GM12873 (cell line): Measurements from ENCODE around the gene PAK4.

Source experiments
- CTCF ChIP-seq: IDR thresholded peaks from 2 replicates; pipeline ENCODE4 v1.5.1; 2012; ENCODE audit warnings: low read depth, mild to moderate bottlenecking, moderate library complexity, low read length, control low read depth; ENCODE audit not compliant: insufficient read depth; ENCODE audit errors: missing control alignments

PAK4 gene

DNA sequence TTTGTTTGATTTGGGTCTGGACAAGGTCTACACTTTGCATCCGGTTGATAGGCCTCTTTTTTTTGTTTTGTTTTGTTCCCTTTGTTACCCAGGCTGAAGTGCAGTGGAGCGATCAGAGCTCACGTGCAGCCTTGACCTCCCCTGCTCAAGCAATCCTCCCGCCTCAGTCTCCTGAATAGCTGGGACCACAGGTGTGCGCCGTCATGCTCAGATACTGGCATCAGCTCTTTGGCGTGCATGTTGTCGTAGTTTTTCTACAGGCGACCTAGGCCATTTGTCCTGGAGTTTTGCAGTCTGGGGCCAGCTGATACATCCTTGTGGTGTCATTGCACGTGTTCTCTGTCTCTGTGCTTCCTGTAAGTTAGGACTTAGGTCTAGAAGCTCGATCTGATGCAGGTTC, 16.3 kb downstream of the PAK4 start:
- no peak for TF ChIP-seq CTCF

GRCh38 chr19:39142630-39143029, 17.0 kb downstream of the PAK4 start:
- TF ChIP-seq CTCF, result no peak

DNA sequence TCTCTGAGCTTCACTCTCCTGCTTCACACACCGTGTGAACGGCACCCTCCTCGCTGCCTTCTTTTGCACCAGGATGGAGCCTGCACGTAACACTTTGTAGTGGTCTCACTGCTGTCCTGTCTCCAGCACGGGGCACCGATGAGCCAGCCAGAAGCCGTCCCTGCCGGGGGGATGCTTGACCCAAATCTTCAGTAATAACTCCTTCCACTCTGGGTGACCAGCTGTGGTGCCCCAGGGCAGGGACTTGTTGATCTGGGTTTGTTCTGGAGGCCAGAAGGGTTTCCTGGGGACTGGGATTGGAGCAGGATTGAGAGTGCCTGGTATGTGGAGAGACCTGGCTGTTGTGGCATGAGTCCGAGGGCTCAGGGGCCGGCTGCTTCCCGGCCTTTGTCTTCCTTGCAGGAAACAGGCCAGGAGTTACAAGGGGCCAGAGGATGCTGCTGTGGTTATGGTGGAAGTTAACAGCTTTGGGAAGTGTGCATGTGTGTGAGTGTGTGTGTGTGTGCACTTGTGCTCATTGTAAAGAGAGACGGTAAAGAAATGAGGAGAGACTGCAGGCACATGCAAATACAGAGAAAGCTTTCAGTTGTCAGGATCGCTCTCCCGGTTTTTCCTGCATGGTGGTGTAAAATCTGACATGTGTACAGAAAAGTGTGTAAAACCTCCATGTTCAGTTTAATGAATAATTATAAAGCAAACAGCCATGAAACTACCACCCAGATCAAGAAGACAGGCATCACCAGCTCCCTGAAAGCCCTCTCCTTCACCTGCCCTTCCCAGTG, 18.9 kb downstream of the PAK4 start:
- TF ChIP-seq CTCF, result no peak

- TF ChIP-seq CTCF, result no peak
These were observed 19.8 kb downstream of the PAK4 start for GRCh38 chr19:39145180-39145953.

- TF ChIP-seq CTCF, result no peak
These were observed 20.5 kb downstream of the PAK4 start for GRCh38 chr19:39146091-39146490.

DNA sequence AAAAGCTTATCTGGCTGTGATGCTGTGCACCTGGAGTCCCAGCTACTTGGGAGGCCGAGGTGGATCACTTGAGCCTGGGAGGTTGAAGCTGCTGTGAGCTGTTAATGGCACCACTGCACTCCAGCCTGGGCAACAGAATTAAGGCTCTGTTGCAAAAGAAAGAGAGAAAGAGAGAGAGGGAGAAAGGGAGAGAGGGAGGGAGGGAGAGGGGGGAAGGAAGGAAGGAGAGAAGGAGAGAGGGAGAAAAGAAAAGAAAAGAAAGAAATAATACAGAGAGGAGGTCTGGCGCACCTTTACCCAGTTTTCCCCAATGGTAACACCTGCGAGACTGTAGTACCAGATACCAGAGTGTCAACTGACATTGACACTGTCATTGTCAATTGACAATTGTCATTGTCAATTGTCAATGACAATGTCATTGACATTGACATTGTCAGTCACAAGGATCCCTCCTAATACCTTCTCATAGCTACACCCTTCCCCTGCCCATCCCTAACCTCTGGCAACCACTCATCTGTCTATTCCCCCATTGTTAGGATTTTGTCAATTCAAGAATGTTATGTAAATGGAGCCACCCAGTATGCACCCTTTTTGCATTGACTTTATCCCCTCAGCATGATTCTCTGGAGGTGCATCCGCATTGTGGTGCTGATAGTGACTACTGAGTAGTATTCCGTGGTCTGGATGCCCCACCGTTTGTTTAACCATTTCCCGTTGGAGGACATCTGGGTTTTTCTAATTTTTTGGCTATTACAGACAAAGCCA, 21.3 kb downstream of the PAK4 start:
- no peak for TF ChIP-seq CTCF

DNA sequence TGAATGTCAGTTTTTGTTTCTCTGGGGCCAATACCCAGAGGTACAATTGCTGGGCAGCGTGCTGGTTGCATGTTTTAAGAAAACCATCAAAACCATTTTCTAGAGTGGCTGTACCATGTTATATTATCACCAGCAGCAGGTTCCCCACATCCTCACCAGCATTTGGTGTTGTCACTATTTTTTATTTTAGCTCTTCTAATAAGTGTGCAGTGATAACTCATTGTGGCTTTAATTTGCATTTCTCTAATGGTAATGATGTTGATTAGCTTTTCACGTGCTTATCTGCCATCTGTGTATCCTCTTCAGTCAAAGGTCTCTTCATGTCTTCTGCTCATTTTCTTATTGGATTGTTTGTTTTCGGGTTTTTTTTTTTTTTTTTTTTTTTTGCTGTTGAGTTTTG, 21.9 kb downstream of the PAK4 start:
- TF ChIP-seq CTCF, result no peak
